HG02759 (cell line): ENCODE results near the gene KCNC2.

ENCODE experiments used
- ATAC-seq: cut with Tn5 transposase; IDR thresholded peaks from one replicate; pipeline ENCODE4 v1.9.1; 2021; ENCODE audit warnings: mild to moderate bottlenecking, moderate library complexity; ENCODE audit not compliant: unreplicated experiment

KCNC2 gene

GRCh38 chr12:75065482-75065881 lies 144.2 kb downstream of the KCNC2 start:
- no peak for ATAC-seq

DNA sequence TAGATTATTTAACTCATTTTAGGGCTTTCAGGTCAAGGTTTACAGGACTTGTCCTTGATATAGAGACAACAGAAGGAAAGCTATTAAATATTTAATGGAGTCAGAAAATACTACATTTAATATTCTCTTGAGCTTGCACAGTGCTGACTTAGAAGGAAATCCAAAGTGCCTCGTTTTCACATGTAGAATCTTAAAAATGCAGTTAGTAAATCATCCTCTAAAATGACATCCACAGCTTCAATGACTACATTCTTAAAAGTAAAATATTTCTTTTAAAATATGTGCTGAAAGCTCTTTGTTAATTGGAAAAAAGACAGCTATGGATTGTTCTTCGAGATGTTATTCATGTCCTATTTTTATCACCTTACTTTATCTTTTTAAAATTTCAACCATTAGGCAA lies 146.9 kb downstream of the KCNC2 start:
- no peak for ATAC-seq

- ATAC-seq = no peak
These were observed 151.4 kb downstream of the KCNC2 start for GRCh38 chr12:75058228-75058627.

DNA sequence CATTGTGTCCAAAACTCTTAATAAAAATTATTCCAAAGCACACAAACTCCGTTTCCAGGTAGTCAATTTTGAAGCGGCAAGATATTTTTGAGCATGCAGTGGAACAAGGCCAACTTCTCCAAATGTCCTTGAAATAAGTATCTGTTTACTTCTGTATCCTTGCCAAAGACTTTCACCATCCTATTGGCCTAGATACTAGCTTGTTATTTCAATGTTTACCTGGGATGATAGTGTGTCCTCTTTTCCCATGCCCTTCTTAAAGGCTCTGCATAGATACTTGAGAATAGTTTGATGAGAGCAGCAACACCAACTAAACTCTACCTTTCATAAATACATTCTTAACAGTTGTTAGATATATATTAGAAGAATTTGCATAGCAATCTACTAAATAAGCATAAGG lies 160.9 kb downstream of the KCNC2 start:
- no peak for ATAC-seq

DNA sequence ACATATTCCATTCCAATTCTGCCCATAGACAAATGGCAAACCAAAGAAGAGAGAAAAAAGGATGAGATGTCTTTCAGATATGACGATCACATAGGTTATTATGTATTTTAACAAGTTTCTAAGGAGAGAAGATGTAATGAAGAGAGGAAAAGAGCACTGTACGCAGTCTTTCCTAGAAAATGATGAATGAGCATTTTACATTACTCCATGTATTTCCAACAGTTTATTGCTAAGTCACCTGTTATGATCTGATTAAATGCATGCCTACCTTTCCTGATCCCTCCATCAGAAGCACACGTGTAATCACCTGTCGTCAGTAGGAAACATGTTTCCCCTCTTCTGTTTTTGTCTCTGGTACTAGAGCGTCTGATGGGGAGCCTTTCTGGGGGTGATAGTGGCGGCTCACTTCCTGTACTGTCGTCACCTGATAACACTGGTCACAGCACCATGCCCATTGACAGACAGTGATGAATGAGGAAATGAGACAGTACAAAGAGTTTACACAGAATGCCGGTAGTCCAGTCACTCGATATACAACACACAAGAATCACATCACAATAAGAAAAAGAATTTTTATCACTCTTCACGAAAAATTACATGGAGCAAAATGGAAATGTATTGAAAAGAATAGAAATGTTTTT lies 161.6 kb downstream of the KCNC2 start:
- ATAC-seq = no peak

DNA sequence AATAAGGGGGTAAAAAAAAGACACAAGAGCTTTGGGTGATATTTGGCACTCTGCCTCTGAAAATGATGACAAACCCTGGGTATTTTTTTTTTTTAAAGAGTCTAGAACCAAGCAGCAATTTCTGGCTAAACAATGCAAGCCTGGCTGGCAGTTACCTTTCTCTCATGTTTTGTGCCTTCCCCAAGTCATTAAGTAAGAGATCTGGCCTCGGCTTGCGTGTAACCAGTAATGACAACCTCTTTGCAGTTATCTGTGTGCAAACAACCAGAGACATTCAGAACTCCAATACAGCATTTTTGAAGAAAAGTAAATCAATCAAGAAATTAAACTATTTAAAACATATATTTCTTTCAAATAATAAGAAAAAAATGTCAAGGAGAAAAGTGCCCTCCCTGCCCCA lies 167.5 kb downstream of the KCNC2 start:
- ATAC-seq = no peak

DNA sequence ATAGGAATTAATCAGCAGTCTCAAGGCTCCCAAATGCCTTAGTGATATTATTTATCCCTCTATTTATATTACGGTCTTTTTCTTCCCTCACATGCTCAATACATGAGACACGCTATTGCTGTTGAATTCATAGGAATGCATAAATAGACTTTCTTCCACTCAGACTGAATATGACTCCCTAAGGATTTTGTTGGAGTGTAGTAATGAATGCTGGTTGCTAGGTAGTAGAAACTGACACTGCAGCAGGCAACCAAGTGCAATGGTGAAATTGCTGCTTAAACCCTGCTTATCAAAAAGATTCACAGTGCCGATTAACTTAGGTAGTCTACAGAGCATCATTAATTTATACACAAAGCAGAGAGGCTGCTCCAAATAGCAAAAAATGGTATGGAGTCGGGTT lies 168.2 kb downstream of the KCNC2 start:
- ATAC-seq = no peak

DNA sequence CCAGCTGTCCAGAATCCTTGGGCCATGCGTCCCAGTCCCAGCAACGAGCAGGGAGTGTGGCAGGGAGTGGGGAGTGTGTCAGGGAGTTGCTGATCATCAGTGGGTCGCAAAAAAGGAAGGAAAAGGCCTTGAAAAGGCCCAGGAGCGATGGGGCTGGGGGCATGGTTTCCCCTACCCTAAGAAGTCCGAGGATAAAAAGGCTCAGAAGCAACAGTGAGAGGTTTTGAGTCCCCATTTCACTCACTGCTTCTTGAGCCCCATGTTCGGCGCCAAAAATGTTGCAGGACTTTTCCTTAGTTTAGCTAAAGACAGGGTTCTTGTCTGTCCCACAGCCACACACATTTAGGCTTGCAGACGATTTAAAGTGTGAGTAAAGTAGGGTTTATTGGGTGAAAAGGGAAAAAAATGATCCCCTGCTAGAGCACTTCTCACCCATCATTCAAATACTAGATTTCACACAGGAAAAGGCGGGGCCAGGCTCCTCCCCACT lies 189.5 kb downstream of the KCNC2 start:
- ATAC-seq = no peak

GRCh38 chr12:75011120-75011519 lies 198.5 kb downstream of the KCNC2 start:
- ATAC-seq = no peak

- no peak for ATAC-seq
These were observed 202.5 kb downstream of the KCNC2 start for GRCh38 chr12:75007133-75007532.

DNA sequence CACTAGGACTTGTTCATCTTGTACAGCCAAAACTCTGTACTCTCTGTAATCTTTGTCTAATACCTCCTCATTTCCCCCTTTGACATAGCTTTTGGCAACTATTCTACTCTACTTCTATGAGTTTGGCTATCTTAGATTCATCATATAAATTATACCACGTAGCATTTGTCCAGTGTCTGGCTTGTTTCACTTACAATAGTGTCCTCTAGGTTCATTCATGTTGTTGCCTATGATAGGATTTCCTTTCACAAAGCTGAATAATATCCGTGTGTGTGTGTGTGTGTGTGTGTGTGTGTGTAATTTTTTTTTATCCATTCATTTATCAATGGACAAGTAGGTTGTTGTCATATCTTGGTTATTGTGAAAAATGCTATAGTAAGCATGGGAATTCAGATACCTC lies 209.5 kb downstream of the KCNC2 start:
- ATAC-seq = no peak

DNA sequence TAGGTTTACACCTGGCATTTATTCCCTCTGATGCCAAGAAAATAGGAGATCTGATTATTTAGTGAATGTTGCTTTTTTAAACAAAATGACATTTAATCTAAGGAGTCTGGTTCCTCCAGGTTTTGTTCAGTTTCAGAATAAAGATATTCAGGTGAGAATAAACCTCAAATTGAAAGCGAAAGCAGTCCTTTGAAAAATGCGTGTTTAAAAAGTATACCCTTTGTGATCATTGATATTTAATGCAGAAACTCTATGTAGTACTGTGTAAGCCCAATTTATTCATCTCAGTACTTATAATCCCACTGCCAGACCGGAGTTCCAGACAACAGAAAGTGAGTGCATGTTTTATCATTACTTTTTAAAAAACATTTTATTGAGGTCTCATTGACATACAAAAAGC lies 210.2 kb downstream of the KCNC2 start:
- no peak for ATAC-seq
